NCI-H128 (cell line): ENCODE results near the gene CSE1L.
"Not testable (repeated sequence)": the region's sequence is repeated elsewhere in the genome, so short reads cannot be mapped to it uniquely, and the experiment has no call there.

ENCODE experiments used
- DNase-seq: peaks from one replicate; lab custom pipeline; 2025; ENCODE audit not compliant: unreplicated experiment; lab: John Stamatoyannopoulos, UW

CSE1L gene

GRCh38 chr20:49074521-49074920 lies 28.4 kb downstream of the CSE1L start:
- no peak for DNase-seq

GRCh38 chr20:49078310-49078709 lies 32.2 kb downstream of the CSE1L start:
- DNase-seq: no peak

GRCh38 chr20:49082295-49082694 lies 36.2 kb downstream of the CSE1L start:
- not testable (repeated sequence) for DNase-seq

- no peak for DNase-seq
Measured at GRCh38 chr20:49091104-49091503, 45.0 kb downstream of the CSE1L start.

- no peak for DNase-seq
Measured at GRCh38 chr20:49091762-49092161, 45.6 kb downstream of the CSE1L start.

- no peak for DNase-seq
Measured at GRCh38 chr20:49096203-49096730, 50.2 kb downstream of the CSE1L start.

- DNase-seq: no peak
Measured at GRCh38 chr20:49097159-49097558, 51.0 kb downstream of the CSE1L start.

GRCh38 chr20:49098136-49098535 lies 52.0 kb downstream of the CSE1L start:
- no peak for DNase-seq

- no peak for DNase-seq
Measured at GRCh38 chr20:49099011-49099410, 52.9 kb downstream of the CSE1L start.

GRCh38 chr20:49100292-49100691 lies 54.2 kb downstream of the CSE1L start:
- DNase-seq: not testable (repeated sequence)

- no peak for DNase-seq
Measured at GRCh38 chr20:49100972-49101371, 54.9 kb downstream of the CSE1L start.

- no peak for DNase-seq
Measured at GRCh38 chr20:49103019-49103418, 56.9 kb downstream of the CSE1L start.

- no peak for DNase-seq
Measured at GRCh38 chr20:49103647-49104364, 57.7 kb downstream of the CSE1L start.

GRCh38 chr20:49104365-49104648 lies 58.2 kb downstream of the CSE1L start:
- DNase-seq: no peak

- DNase-seq: not testable (repeated sequence)
Measured at GRCh38 chr20:49104979-49105547, 59.0 kb downstream of the CSE1L start.

- DNase-seq: no peak
Measured at GRCh38 chr20:49106328-49106727, 60.2 kb downstream of the CSE1L start.

- no peak for DNase-seq
Measured at GRCh38 chr20:49110767-49111694, 64.9 kb downstream of the CSE1L start.

- DNase-seq: no peak
Measured at GRCh38 chr20:49112596-49113274, 66.6 kb downstream of the CSE1L start.

GRCh38 chr20:49115564-49115963 lies 69.5 kb downstream of the CSE1L start:
- DNase-seq: no peak

GRCh38 chr20:49118307-49118706 lies 72.2 kb downstream of the CSE1L start:
- DNase-seq: no peak

GRCh38 chr20:49119988-49120387 lies 73.9 kb downstream of the CSE1L start:
- DNase-seq: no peak
